H1 (cell line): Measurements from ENCODE around the gene SLC16A8. TPM values are rescaled to one million over a fixed set of nuclear protein-coding genes. Genes with fewer than 3 reads are reported as not detected.

ENCODE experiments used
- CTCF ChIA-PET: fragments of 300-600 bp; sonication (Branson Sonifier 250); formaldehyde crosslinking; loops from one replicate; lab custom pipeline; 2021; ENCODE audit not compliant: partially characterized antibody; lab: Charles Lee
- POLR2A ChIA-PET: fragments of 300-600 bp; sonication (Branson Sonifier 250); formaldehyde crosslinking; loops from one replicate; lab custom pipeline; 2021; ENCODE audit warnings: inconsistent platforms; ENCODE audit not compliant: partially characterized antibody; lab: Charles Lee
- DNase-seq, 2 experiments: peaks; one replicate each; pipeline versions ENCODE4 v3.0.0 to v3.0.0-alpha.2; 2010 to 2022; ENCODE audit warnings: low spot score in 2 of 2, low read depth in 1 of 2, mixed read lengths in 1 of 2
- FAIRE-seq: peaks from 2 replicates; lab custom pipeline; 2011; peaks lifted over from hg19 to GRCh38; lab: Jason Lieb, UNC
- H2AFZ ChIP-seq: 2 replicates; pipeline ENCODE4 v1.8.1; 2012; ENCODE audit warnings: low read length, inconsistent platforms
- H2AK5ac ChIP-seq: 2 replicates; pipeline ENCODE4 v1.6.1; 2013; ENCODE audit warnings: low read depth, low read length
- H2BK120ac ChIP-seq: replicated peaks from 2 replicates; pipeline ENCODE3; 2013; ENCODE audit warnings: low read depth, low read length, inconsistent platforms
- H2BK12ac ChIP-seq: 2 replicates; pipeline ENCODE4 v1.6.1; 2013; ENCODE audit warnings: low read depth, low read length
- H2BK15ac ChIP-seq: 2 replicates; pipeline ENCODE4 v1.6.1; 2013; ENCODE audit warnings: low read length
- H2BK20ac ChIP-seq: 2 replicates; pipeline ENCODE4 v1.6.1; 2013; ENCODE audit warnings: low read length
- H2BK5ac ChIP-seq: 2 replicates; pipeline ENCODE4 v1.6.1; 2013; ENCODE audit warnings: low read depth, low read length
- H3K14ac ChIP-seq: 2 replicates; pipeline ENCODE4 v1.6.1; 2013; ENCODE audit warnings: inconsistent platforms; ENCODE audit not compliant: insufficient read length
- H3K18ac ChIP-seq: 2 replicates; pipeline ENCODE4 v1.6.1; 2013; ENCODE audit warnings: low read length; ENCODE audit errors: extremely low read depth
- H3K23ac ChIP-seq: 2 replicates; pipeline ENCODE4 v1.6.1; 2013; ENCODE audit warnings: inconsistent platforms; ENCODE audit not compliant: insufficient read length
- H3K23me2 ChIP-seq: 2 replicates; pipeline ENCODE4 v1.6.1; 2013; ENCODE audit warnings: low read depth, low read length
- H3K27ac ChIP-seq: 2 replicates; pipeline ENCODE4 v1.6.1; 2011; ENCODE audit warnings: low read depth, low read length, inconsistent platforms
- H3K27me3 ChIP-seq, 4 experiments: replicated peaks in 1 of 4; 1 replicate in 1 of 4; 2 replicates in 3 of 4; pipeline versions ENCODE4 v1.6.1 to v1.8.1; 2011 to 2013; ENCODE audit warnings: low read length in 3 of 4, mild to moderate bottlenecking in 3 of 4, inconsistent platforms in 2 of 4, mixed read lengths in 2 of 4, moderate library complexity in 1 of 4; ENCODE audit not compliant: control insufficient read depth in 3 of 4, insufficient read depth in 3 of 4; ENCODE audit errors: extremely low read depth in 1 of 4
- H3K36me3 ChIP-seq, 4 experiments: 2 replicates each; pipeline versions ENCODE4 v1.6.1 to v1.8.1; 2011 to 2013; ENCODE audit warnings: mild to moderate bottlenecking in 4 of 4, low read length in 3 of 4, moderate library complexity in 2 of 4, control low read depth in 1 of 4, inconsistent platforms in 1 of 4; ENCODE audit not compliant: insufficient read depth in 4 of 4, control insufficient read depth in 2 of 4
- H3K4ac ChIP-seq: replicated peaks from 2 replicates; pipeline ENCODE3; 2013; ENCODE audit warnings: low read length, low read depth, mixed read lengths, inconsistent platforms; ENCODE audit not compliant: insufficient read length
- H3K4me1 ChIP-seq, 4 experiments: replicated peaks in 1 of 4; 1 replicate in 1 of 4; 2 replicates in 3 of 4; pipeline versions ENCODE4 v1.6.1 to v1.8.1; 2011 to 2013; ENCODE audit warnings: low read length in 3 of 4, inconsistent platforms in 2 of 4, mixed read lengths in 1 of 4; ENCODE audit not compliant: insufficient read depth in 4 of 4, control insufficient read depth in 3 of 4
- H3K4me2 ChIP-seq, 2 experiments: 2 replicates each; pipeline versions ENCODE4 v1.6.1 to v1.8.1; 2011 to 2013; ENCODE audit warnings: low read depth in 2 of 2, low read length in 2 of 2, control low read depth in 1 of 2, inconsistent platforms in 1 of 2, mild to moderate bottlenecking in 1 of 2; ENCODE audit not compliant: insufficient read depth in 1 of 2
- H3K4me3 ChIP-seq, 4 experiments: fragments of 200-600, 300-600 bp in 1 of 4; sonication (generic), shearing (Covaris generic), sonication (Bioruptor Twin) in 1 of 4; 2 replicates each; pipeline versions ENCODE4 v1.5.1 to v1.8.1; 2011 to 2016; ENCODE audit warnings: low read length in 4 of 4, low read depth in 3 of 4, control low read depth in 2 of 4, inconsistent platforms in 2 of 4, mild to moderate bottlenecking in 2 of 4, mixed read lengths in 1 of 4, moderate library complexity in 1 of 4; ENCODE audit not compliant: insufficient read depth in 2 of 4; ENCODE audit errors: extremely low read depth in 1 of 4
- H3K56ac ChIP-seq: replicated peaks from 2 replicates; pipeline ENCODE3; 2013; ENCODE audit warnings: low read depth, mild to moderate bottlenecking, mixed read lengths, low read length, inconsistent platforms; ENCODE audit not compliant: insufficient read length
- H3K79me1 ChIP-seq: 2 replicates; pipeline ENCODE4 v1.6.1; 2013; ENCODE audit warnings: low read depth, low read length, control low read depth
- H3K79me2 ChIP-seq, 2 experiments: 2 replicates each; pipeline versions ENCODE4 v1.6.1 to v1.8.1; 2012 to 2013; ENCODE audit warnings: low read length in 2 of 2, mild to moderate bottlenecking in 2 of 2, inconsistent platforms in 1 of 2; ENCODE audit not compliant: insufficient read depth in 2 of 2, control insufficient read depth in 1 of 2
- H3K9ac ChIP-seq, 4 experiments: replicated peaks in 1 of 4; 1 replicate in 1 of 4; 2 replicates in 3 of 4; pipeline versions ENCODE4 v1.6.1 to v1.8.1; 2011 to 2013; ENCODE audit warnings: low read depth in 3 of 4, low read length in 3 of 4, control low read depth in 2 of 4, mild to moderate bottlenecking in 2 of 4, moderate library complexity in 2 of 4, inconsistent platforms in 1 of 4; ENCODE audit errors: extremely low read depth in 1 of 4
- H3K9me3 ChIP-seq, 2 experiments: 2 replicates each; pipeline versions ENCODE4 v1.6.1 to v1.8.1; 2012 to 2013; ENCODE audit warnings: mild to moderate bottlenecking in 2 of 2, moderate library complexity in 2 of 2, control low read depth in 1 of 2, inconsistent platforms in 1 of 2, low read depth in 1 of 2, low read length in 1 of 2, mixed read lengths in 1 of 2; ENCODE audit not compliant: insufficient read depth in 2 of 2
- H4K20me1 ChIP-seq, 2 experiments: replicated peaks in 1 of 2; 2 replicates each; pipeline versions ENCODE3 to v1.8.1; 2011 to 2013; ENCODE audit warnings: inconsistent platforms in 2 of 2, low read length in 2 of 2, mild to moderate bottlenecking in 1 of 2; ENCODE audit not compliant: insufficient read depth in 2 of 2, control insufficient read depth in 1 of 2
- H4K5ac ChIP-seq: 2 replicates; pipeline ENCODE4 v1.6.1; 2013; ENCODE audit warnings: low read length, low read depth, mixed read lengths, inconsistent platforms; ENCODE audit not compliant: insufficient read length
- H4K8ac ChIP-seq: 2 replicates; pipeline ENCODE4 v1.8.0; 2013; ENCODE audit warnings: mild to moderate bottlenecking, moderate library complexity, low read length, inconsistent platforms; ENCODE audit not compliant: insufficient read depth; ENCODE audit errors: extremely low read depth
- H4K91ac ChIP-seq: replicated peaks from 2 replicates; pipeline ENCODE3; 2013; ENCODE audit warnings: low read length, mixed read lengths, inconsistent platforms; ENCODE audit not compliant: insufficient read length
- BACH1 ChIP-seq: IDR thresholded peaks from 2 replicates; pipeline ENCODE4 v1.6.1; 2012; ENCODE audit warnings: low read length, improper control_type of control experiment
- CBX8 ChIP-seq: fragments of 300-800, 300-1000 bp; sonication (generic); IDR thresholded peaks from 2 replicates; pipeline ENCODE4 v1.7.1; 2016; ENCODE audit warnings: low read depth, low read length, borderline replicate concordance
- EP300 ChIP-seq, 2 experiments: IDR thresholded peaks; 1 replicate in 1 of 2; 2 replicates in 1 of 2; pipeline ENCODE4 v1.6.1; 2011 to 2012; ENCODE audit warnings: low read depth in 2 of 2, low read length in 2 of 2, mild to moderate bottlenecking in 2 of 2, borderline replicate concordance in 1 of 2, inconsistent platforms in 1 of 2, moderate library complexity in 1 of 2
- HDAC2 ChIP-seq, 2 experiments: fragments of 300-600 bp in 1 of 2; sonication (generic) in 1 of 2; IDR thresholded peaks; 2 replicates each; pipeline ENCODE4 v1.6.1; 2011 to 2012; ENCODE audit warnings: low read depth in 2 of 2, low read length in 2 of 2, mild to moderate bottlenecking in 2 of 2, moderate library complexity in 2 of 2, borderline replicate concordance in 1 of 2, inconsistent platforms in 1 of 2
- HDAC6 ChIP-seq: IDR thresholded peaks from one replicate; pipeline ENCODE4 v1.7.1; 2012; ENCODE audit warnings: low read depth, mild to moderate bottlenecking, inconsistent platforms, low read length, moderate library complexity
- JUND ChIP-seq: IDR thresholded peaks from 2 replicates; pipeline ENCODE4 v1.6.1; 2011; ENCODE audit warnings: mild to moderate bottlenecking, improper control_type of control experiment, low read length
- MAFK ChIP-seq: IDR thresholded peaks from 2 replicates; pipeline ENCODE4 v1.6.1; 2012; ENCODE audit warnings: low read depth, mild to moderate bottlenecking, improper control_type of control experiment, low read length
- PHF8 ChIP-seq: fragments of 200-600 bp; sonication (generic); conservative IDR thresholded peaks from 2 replicates; pipeline ENCODE4 v1.7.1; 2012; ENCODE audit warnings: low read depth, mild to moderate bottlenecking, inconsistent platforms, low read length, moderate library complexity
- RFX5 ChIP-seq: IDR thresholded peaks from 2 replicates; pipeline ENCODE4 v1.6.1; 2011; ENCODE audit warnings: low read depth, low read length, improper control_type of control experiment, borderline replicate concordance
- RXRA ChIP-seq: IDR thresholded peaks from 2 replicates; pipeline ENCODE4 v1.6.1; 2011; ENCODE audit warnings: low read depth, mild to moderate bottlenecking, low read length, moderate library complexity; ENCODE audit not compliant: insufficient read depth
- SUZ12 ChIP-seq: fragments of 200-600 bp; sonication (generic); IDR thresholded peaks from 2 replicates; pipeline ENCODE4 v1.6.1; 2012; ENCODE audit warnings: mild to moderate bottlenecking, inconsistent platforms, low read length, moderate library complexity, mixed read lengths
- WGBS, 2 experiments: shearing (Covaris generic) in 1 of 2; methylation state at CpG; one replicate each; pipeline versions ENCODE4 v1.1.6 to v1.1.7; 2013 to 2015; ENCODE audit warnings: low lambda C conversion rate in 2 of 2, mixed read lengths in 2 of 2, inconsistent platforms in 1 of 2, low coverage in 1 of 2, missing lambda C conversion rate in 1 of 2; ENCODE audit not compliant: insufficient replicate concordance in 2 of 2, insufficient coverage in 1 of 2, insufficient read length in 1 of 2; ENCODE audit errors: extremely low coverage in 1 of 2, missing lambda C conversion rate in 1 of 2; 5-methylcytosine and 5-hydroxymethylcytosine counted together
- polyA plus RNA-seq, 7 experiments: library from polyadenylated mRNA; depleted of rRNA in 3 of 7; stranded (reverse) in 5 of 7; unstranded in 2 of 7; fragments of >200 nt in 5 of 7; fragments of 200-250 nt in 2 of 7; gene quantifications; 1 replicate in 5 of 7; 2 replicates in 1 of 7; 4 replicates in 1 of 7; pipeline versions ENCODE4 v1.2.1 to v1.2.3, GENCODE V29; 2011 to 2013; ENCODE audit warnings: missing spikeins in 2 of 7, mixed read lengths in 2 of 7
- total RNA-seq: library from RNA; stranded (reverse); fragmentation: NEBNext Ultra II Directional; extraction: Animal tissue kit (Norgen Biotek cat#: 25700); gene quantifications from 2 replicates; pipeline ENCODE4 v1.2.1, GENCODE V29; 2021

Gene SLC16A8
- total and polyA plus RNA-seq, 2 of the 8 experiments (the other 6 are each of a cell fraction or from before 2014, with no cell fraction given) = 0.70 TPM; not detected in 1

DNA sequence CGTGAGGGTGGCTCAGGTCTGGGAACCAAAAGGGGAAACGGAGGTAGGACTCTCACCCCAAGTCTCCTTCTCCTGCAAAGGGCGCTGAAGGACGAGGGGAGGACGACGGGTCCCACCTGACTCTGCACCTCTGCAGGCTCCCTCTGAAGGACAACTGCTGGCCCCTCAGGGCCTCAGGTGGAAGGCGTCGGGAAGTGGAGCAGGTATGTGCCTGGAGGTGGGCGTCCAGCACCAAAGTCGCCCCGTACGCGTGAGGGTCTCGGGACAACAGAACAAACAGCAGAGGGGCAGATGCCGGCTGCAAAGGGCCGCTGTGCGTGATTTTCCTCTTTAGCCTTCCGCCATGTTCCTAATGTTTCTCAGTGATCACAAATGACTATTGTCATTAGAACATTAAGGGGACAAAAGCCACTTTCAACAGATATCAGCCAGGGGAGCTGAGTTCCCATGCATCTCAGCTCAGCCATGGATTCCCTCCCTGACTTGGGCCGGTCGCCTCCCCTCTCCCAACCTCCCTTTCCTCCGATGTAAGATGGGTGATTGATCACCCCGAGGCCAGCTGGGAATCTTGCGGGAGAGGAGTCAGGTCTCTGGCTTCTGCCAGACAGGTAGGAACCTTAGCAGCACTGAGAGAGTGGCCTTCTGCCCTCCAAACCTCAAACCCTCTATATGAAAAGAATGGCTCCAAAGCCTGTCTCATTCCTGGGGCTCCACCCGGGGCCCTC is 836 bp downstream of the SLC16A8 start:
- H4K91ac ChIP-seq = peak overlapping the region; percentile 17
- FAIRE-seq (no peak), DNase-seq (no peak)
- H2BK15ac ChIP-seq = peak overlapping the region; percentile 72; the same call in 1 of the 2 replicates
- peaks cover 3% of the 10 kb centered on the region for H3K23me2 ChIP-seq
- peaks cover 0 to 3% of the 10 kb centered on the region in 2 experiments for H4K20me1 ChIP-seq
- no peak overlapping the region for H2AFZ ChIP-seq
- H3K4me1 ChIP-seq = peaks cover 0 to 28% (median 19%) of the 10 kb centered on the region in 4 experiments; a peak in 6 of 7 replicates
- no peak overlapping the region for H3K56ac ChIP-seq
- H3K4me2 ChIP-seq = no peak overlapping the region; a peak in 1 of 4 replicates
- 0 out of 2 replicates have a peak overlapping the region, but pooled peaks have one; percentile 22 for H3K18ac ChIP-seq
- no peak overlapping the region for H2BK12ac ChIP-seq
- no peak overlapping the region for H3K23ac ChIP-seq
- H2BK120ac ChIP-seq = no peak overlapping the region
- H3K9me3 ChIP-seq = no peaks in the 10 kb centered on the region
- H3K9ac ChIP-seq = no peak overlapping the region
- H2BK5ac ChIP-seq = no peak overlapping the region
- H4K5ac ChIP-seq = no peak overlapping the region
- no peak overlapping the region for H3K14ac ChIP-seq
- peaks cover 7 to 37% (median 33%) of the 10 kb centered on the region in 4 experiments for H3K27me3 ChIP-seq
- H3K4ac ChIP-seq = no peak overlapping the region
- 86% methylated on average over 21 of the region's 24 CpGs; no CpG with 5 or more reads in 1 of the 2 experiments for WGBS, 2 experiments
- no peak overlapping the region for H3K27ac ChIP-seq
- no peaks in the 10 kb centered on the region for H3K79me2 ChIP-seq
- ChIA-PET POLR2A (interaction anchor here (1.0 kb wide), 3 partner anchors 10 to 82 kb away, joined by 3 to 5 read pairs (median 3); no protein-coding TSS in a partner anchor), CTCF (interaction anchor here (0.9 to 4.8 kb wide), 6 partner anchors 9 to 31 kb away, joined by 4 to 64 read pairs (median 8); no protein-coding TSS in a partner anchor)
- H2AK5ac ChIP-seq = no peak overlapping the region
- no peaks in the 10 kb centered on the region for H3K36me3 ChIP-seq
- H2BK20ac ChIP-seq = no peak overlapping the region
- no peak overlapping the region for H4K8ac ChIP-seq
- no peaks in the 10 kb centered on the region for H3K79me1 ChIP-seq
- H3K4me3 ChIP-seq = 0 out of 8 replicates have a peak overlapping the region, but pooled peaks of 1 of the 4 experiments have one; percentile 48
- TF ChIP-seq PHF8 (no peak), HDAC2 (IDR thresholded peaks at IDR 0.05; ENCODE audit: borderline replicate concordance in 1 of 2, low read depth in 2 of 2, low read length in 2 of 2) (no peak), BACH1 (no peak), MAFK (no peak), CBX8 (no peak), HDAC6 (no peak), RXRA (no peak), SUZ12 (no peak), RFX5 (no peak), EP300 (IDR thresholded peaks at IDR 0.05; ENCODE audit: borderline replicate concordance in 1 of 2, low read depth in 2 of 2, low read length in 2 of 2) (no peak), JUND (no peak)
